GM23338 (cell line): Measurements from ENCODE around the gene CD44. TPM values are rescaled to one million over a fixed set of nuclear protein-coding genes. Genes with fewer than 3 reads are reported as not detected.

Experiments
- ATAC-seq: fragments of 200-7000 bp; cut with Tn5 transposase; 3 replicates; pipeline ENCODE4 v1.9.1; 2020
- DNase-seq: peaks from one replicate; pipeline ENCODE4 v3.0.0-alpha.2; 2015; ENCODE audit warnings: low spot score
- H2AFZ ChIP-seq: fragments of 200-600 bp; sonication (generic); 2 replicates; pipeline ENCODE4 v1.8.0; 2016; ENCODE audit warnings: antibody characterized with exemption, mild to moderate bottlenecking, moderate library complexity
- H3F3A ChIP-seq: fragments of 200-600 bp; sonication (generic); replicated peaks from 2 replicates; pipeline ENCODE4 v1.8.0; 2017; ENCODE audit warnings: antibody characterized with exemption, mixed run types, low read depth
- H3K27ac ChIP-seq: fragments of 200-600 bp; sonication (generic); 2 replicates; pipeline ENCODE4 v1.6.1; 2016; ENCODE audit warnings: low read depth
- H3K27me3 ChIP-seq: fragments of 200-600 bp; sonication (generic); 2 replicates; pipeline ENCODE4 v1.8.0; 2016; ENCODE audit warnings: mild to moderate bottlenecking, mixed run types, moderate library complexity; ENCODE audit not compliant: insufficient read depth
- H3K36me3 ChIP-seq: fragments of 200-600 bp; sonication (generic); 2 replicates; pipeline ENCODE4 v1.8.0; 2016; ENCODE audit warnings: mild to moderate bottlenecking; ENCODE audit not compliant: insufficient read depth
- H3K4me1 ChIP-seq: fragments of 200-600 bp; sonication (generic); 2 replicates; pipeline ENCODE4 v1.8.0; 2016; ENCODE audit warnings: mild to moderate bottlenecking, moderate library complexity; ENCODE audit not compliant: insufficient read depth
- H3K4me2 ChIP-seq: fragments of 200-600 bp; sonication (generic); 2 replicates; pipeline ENCODE4 v1.7.1; 2017; ENCODE audit warnings: mixed run types
- H3K4me3 ChIP-seq: fragments of 200-600 bp; sonication (generic); 2 replicates; pipeline ENCODE4 v1.6.1; 2016; ENCODE audit warnings: mixed run types
- H3K79me2 ChIP-seq: fragments of 200-600 bp; sonication (generic); replicated peaks from 2 replicates; pipeline ENCODE4 v1.8.0; 2017; ENCODE audit warnings: mild to moderate bottlenecking; ENCODE audit not compliant: insufficient read depth
- H3K9me2 ChIP-seq: fragments of 200-600 bp; sonication (generic); 2 replicates; pipeline ENCODE4 v1.8.0; 2017; ENCODE audit not compliant: insufficient read depth
- H4K20me1 ChIP-seq: fragments of 200-600 bp; sonication (generic); replicated peaks from 2 replicates; pipeline ENCODE4 v1.8.0; 2017; ENCODE audit warnings: mild to moderate bottlenecking; ENCODE audit not compliant: insufficient read depth
- H3K27ac Mint-ChIP-seq: 2 replicates; pipeline ENCODE4 v1.8.0; 2020; ENCODE audit warnings: inconsistent platforms, mild to moderate bottlenecking, moderate library complexity, mixed read lengths
- H3K27me3 Mint-ChIP-seq: 3 replicates; pipeline ENCODE4 v1.8.0; 2022; ENCODE audit warnings: low read depth, mild to moderate bottlenecking, moderate library complexity, mixed read lengths, inconsistent platforms; ENCODE audit not compliant: insufficient read depth, poor library complexity
- H3K36me3 Mint-ChIP-seq: 3 replicates; pipeline ENCODE4 v1.8.0; 2021; ENCODE audit warnings: low read depth, mild to moderate bottlenecking, inconsistent platforms, moderate library complexity, mixed read lengths
- H3K4me1 Mint-ChIP-seq: 3 replicates; pipeline ENCODE4 v1.8.0; 2020; ENCODE audit warnings: mild to moderate bottlenecking, inconsistent platforms, mixed read lengths
- H3K4me3 Mint-ChIP-seq: 3 replicates; pipeline ENCODE4 v1.8.0; 2021; ENCODE audit warnings: moderate library complexity, mild to moderate bottlenecking, inconsistent platforms, mixed read lengths
- H3K9me3 Mint-ChIP-seq: 3 replicates; pipeline ENCODE4 v1.8.0; 2020; ENCODE audit warnings: moderate library complexity, mild to moderate bottlenecking, inconsistent platforms, mixed read lengths
- CREB1 ChIP-seq: fragments of 250-450 bp; sonication (Bioruptor Pico); IDR thresholded peaks from 2 replicates; pipeline ENCODE4 v1.5.0; 2020; ENCODE audit warnings: low read depth, mild to moderate bottlenecking, moderate library complexity
- JUNB ChIP-seq: IDR thresholded peaks from one replicate; pipeline ENCODE4 v1.6.1; 2016; ENCODE audit warnings: antibody characterized with exemption; ENCODE audit not compliant: unreplicated experiment
- NANOG ChIP-seq: IDR thresholded peaks from 2 replicates; pipeline ENCODE4 v1.6.1; 2016; ENCODE audit warnings: antibody characterized with exemption, borderline replicate concordance
- polyA plus RNA-seq: library from polyadenylated mRNA; unstranded; fragments of >200 nt; fragmentation: Nextera tagmentation; extraction: Ambion mirVana; gene quantifications from 2 replicates; pipeline ENCODE4 v1.2.1, GENCODE V29; 2016
- total RNA-seq: library from RNA; depleted of rRNA; stranded (reverse); fragments of >200 nt; shearing (Covaris generic); gene quantifications from 2 replicates; pipeline ENCODE4 v1.2.3, GENCODE V29; 2014
- TF ChIP-seq, protein P1 (sequence below): IDR thresholded peaks from one replicate; pipeline ENCODE4 v1.6.1; 2018; ENCODE audit warnings: antibody characterized with exemption; ENCODE audit not compliant: unreplicated experiment
- TF ChIP-seq, protein P2 (sequence below), 2 experiments: fragments of 200-600 bp in 1 of 2; sonication (generic) in 1 of 2; conservative IDR thresholded peaks; 2 replicates each; pipeline versions ENCODE4 v1.5.1 to v1.6.1; 2016 to 2017; ENCODE audit warnings: antibody characterized with exemption in 2 of 2, low read depth in 2 of 2, mild to moderate bottlenecking in 2 of 2, moderate library complexity in 1 of 2

Gene CD44
- total and polyA plus RNA-seq, 2 experiments from 2014 or later: 4.0 to 10.1 TPM

DNA sequence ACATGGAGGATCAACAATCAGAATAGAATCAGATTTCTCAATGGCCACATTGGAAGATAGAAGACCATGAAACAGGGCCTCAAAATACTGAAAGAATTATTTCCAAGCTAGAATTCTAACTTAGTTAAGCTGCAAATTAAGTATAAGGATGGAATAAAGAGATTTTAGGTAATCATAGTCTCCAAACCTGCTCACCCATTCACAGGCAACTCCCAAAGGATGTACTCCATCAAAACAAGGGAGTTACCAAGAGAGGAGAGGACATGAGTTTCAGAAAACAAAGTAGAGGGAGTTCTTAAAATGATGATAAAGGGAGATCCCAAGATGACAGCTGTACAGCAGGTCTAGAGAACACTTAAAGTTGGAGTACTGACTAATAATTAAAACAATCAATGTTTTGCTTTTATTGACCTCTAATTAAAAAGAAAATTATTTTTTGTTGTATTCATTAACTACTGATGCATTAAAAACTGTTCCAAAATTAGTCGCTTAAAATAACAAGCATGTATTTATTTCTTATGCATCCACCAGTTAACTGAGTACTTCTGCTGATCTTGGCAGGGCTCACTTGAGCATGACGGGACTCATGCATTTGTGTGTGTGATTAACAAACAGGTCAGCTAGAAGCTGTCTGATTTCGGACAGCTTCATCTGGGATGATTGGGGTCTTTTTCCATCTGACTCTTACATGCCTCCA lies 95.6 kb downstream of the CD44 start:
- H3K4me1 Mint-ChIP-seq: peaks cover 12% of the 10 kb centered on the region
- Histone ChIP-seq H3F3A (no peaks in the 10 kb centered on the region), H3K4me1 (peaks cover 5% of the 10 kb centered on the region; the same call in 1 of the 2 replicates), H3K9me2 (no peaks in the 10 kb centered on the region; the same call in none of the 2 replicates), H3K4me3 (no peak overlapping the region), H3K4me2 (no peak overlapping the region), H3K79me2 (no peaks in the 10 kb centered on the region), H4K20me1 (no peaks in the 10 kb centered on the region), H3K27me3 (no peaks in the 10 kb centered on the region), H3K36me3 (no peaks in the 10 kb centered on the region), H3K27ac (no peak overlapping the region), H2AFZ (no peak overlapping the region)
- ATAC-seq: no peak
- TF ChIP-seq, protein P1, sequence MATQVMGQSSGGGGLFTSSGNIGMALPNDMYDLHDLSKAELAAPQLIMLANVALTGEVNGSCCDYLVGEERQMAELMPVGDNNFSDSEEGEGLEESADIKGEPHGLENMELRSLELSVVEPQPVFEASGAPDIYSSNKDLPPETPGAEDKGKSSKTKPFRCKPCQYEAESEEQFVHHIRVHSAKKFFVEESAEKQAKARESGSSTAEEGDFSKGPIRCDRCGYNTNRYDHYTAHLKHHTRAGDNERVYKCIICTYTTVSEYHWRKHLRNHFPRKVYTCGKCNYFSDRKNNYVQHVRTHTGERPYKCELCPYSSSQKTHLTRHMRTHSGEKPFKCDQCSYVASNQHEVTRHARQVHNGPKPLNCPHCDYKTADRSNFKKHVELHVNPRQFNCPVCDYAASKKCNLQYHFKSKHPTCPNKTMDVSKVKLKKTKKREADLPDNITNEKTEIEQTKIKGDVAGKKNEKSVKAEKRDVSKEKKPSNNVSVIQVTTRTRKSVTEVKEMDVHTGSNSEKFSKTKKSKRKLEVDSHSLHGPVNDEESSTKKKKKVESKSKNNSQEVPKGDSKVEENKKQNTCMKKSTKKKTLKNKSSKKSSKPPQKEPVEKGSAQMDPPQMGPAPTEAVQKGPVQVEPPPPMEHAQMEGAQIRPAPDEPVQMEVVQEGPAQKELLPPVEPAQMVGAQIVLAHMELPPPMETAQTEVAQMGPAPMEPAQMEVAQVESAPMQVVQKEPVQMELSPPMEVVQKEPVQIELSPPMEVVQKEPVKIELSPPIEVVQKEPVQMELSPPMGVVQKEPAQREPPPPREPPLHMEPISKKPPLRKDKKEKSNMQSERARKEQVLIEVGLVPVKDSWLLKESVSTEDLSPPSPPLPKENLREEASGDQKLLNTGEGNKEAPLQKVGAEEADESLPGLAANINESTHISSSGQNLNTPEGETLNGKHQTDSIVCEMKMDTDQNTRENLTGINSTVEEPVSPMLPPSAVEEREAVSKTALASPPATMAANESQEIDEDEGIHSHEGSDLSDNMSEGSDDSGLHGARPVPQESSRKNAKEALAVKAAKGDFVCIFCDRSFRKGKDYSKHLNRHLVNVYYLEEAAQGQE: no peak
- no peak for TF ChIP-seq NANOG
- no peak overlapping the region for H3K27ac Mint-ChIP-seq
- H3K9me3 Mint-ChIP-seq: no peaks in the 10 kb centered on the region
- H3K27me3 Mint-ChIP-seq: peaks cover 1% of the 10 kb centered on the region
- H3K36me3 Mint-ChIP-seq: no peaks in the 10 kb centered on the region
- DNase-seq: no peak
- no peak overlapping the region for H3K4me3 Mint-ChIP-seq

DNA sequence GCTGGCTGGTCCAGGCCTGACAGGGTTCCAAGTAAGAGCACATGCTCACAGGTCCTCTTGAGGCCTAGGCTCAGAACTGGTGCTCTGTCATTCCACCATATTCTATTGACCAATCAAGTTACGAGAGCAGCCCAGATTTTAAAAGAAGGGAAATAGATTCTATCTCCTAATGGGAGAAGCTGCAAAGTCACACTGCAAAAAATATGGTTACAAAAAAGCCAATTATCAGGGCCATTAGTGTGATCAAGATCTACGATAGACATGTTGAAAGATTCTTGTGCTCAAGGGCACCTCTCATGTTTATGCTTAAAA lies 96.1 kb downstream of the CD44 start:
- peaks cover 12% of the 10 kb centered on the region for H3K4me1 Mint-ChIP-seq
- Histone ChIP-seq H2AFZ (no peak overlapping the region), H3K27ac (no peak overlapping the region), H3K27me3 (no peaks in the 10 kb centered on the region), H3F3A (no peaks in the 10 kb centered on the region), H3K4me1 (peaks cover 5% of the 10 kb centered on the region; the same call in 1 of the 2 replicates), H3K4me2 (no peak overlapping the region), H4K20me1 (no peaks in the 10 kb centered on the region), H3K36me3 (no peaks in the 10 kb centered on the region), H3K79me2 (no peaks in the 10 kb centered on the region), H3K9me2 (no peaks in the 10 kb centered on the region; the same call in none of the 2 replicates), H3K4me3 (no peak overlapping the region)
- ATAC-seq (no peak), DNase-seq (no peak)
- H3K27me3 Mint-ChIP-seq: peaks cover 4% of the 10 kb centered on the region
- H3K9me3 Mint-ChIP-seq: no peaks in the 10 kb centered on the region
- no peak for TF ChIP-seq CREB1
- no peaks in the 10 kb centered on the region for H3K36me3 Mint-ChIP-seq
- H3K4me3 Mint-ChIP-seq: no peak overlapping the region
- no peak overlapping the region for H3K27ac Mint-ChIP-seq

DNA sequence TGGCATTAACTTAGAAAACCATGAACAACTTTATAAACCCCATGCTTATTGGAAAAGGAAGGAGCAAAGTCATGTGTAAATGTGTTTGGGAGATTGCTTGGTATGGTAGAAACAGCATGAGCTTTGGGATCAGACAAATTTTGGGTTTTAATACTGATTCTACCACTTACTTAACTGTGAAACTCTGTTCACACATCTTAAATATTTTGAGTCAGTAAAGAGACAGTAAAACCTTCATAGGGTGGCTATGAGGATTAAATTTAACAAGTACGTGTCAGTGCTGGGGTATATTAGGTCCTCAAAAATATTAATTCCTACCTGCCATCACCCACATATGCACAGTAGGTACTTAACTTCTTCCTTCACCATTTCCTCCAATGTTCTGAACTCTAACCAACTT lies 96.5 kb downstream of the CD44 start:
- no peak overlapping the region for H3K27ac Mint-ChIP-seq
- peaks cover 8% of the 10 kb centered on the region for H3K27me3 Mint-ChIP-seq
- Histone ChIP-seq H3K27me3 (no peaks in the 10 kb centered on the region), H2AFZ (no peak overlapping the region), H3K79me2 (no peaks in the 10 kb centered on the region), H3F3A (no peaks in the 10 kb centered on the region), H3K4me1 (peaks cover 5% of the 10 kb centered on the region; the same call in 1 of the 2 replicates), H3K4me2 (no peak overlapping the region), H3K27ac (no peak overlapping the region), H4K20me1 (no peaks in the 10 kb centered on the region), H3K4me3 (no peak overlapping the region), H3K36me3 (no peaks in the 10 kb centered on the region), H3K9me2 (no peaks in the 10 kb centered on the region; the same call in none of the 2 replicates)
- peaks cover 12% of the 10 kb centered on the region for H3K4me1 Mint-ChIP-seq
- H3K4me3 Mint-ChIP-seq: no peak overlapping the region
- H3K36me3 Mint-ChIP-seq: no peaks in the 10 kb centered on the region
- no peak for DNase-seq
- no peak for ATAC-seq
- H3K9me3 Mint-ChIP-seq: no peaks in the 10 kb centered on the region
- TF ChIP-seq NANOG (no peak), JUNB (no peak)
- TF ChIP-seq, protein P2, sequence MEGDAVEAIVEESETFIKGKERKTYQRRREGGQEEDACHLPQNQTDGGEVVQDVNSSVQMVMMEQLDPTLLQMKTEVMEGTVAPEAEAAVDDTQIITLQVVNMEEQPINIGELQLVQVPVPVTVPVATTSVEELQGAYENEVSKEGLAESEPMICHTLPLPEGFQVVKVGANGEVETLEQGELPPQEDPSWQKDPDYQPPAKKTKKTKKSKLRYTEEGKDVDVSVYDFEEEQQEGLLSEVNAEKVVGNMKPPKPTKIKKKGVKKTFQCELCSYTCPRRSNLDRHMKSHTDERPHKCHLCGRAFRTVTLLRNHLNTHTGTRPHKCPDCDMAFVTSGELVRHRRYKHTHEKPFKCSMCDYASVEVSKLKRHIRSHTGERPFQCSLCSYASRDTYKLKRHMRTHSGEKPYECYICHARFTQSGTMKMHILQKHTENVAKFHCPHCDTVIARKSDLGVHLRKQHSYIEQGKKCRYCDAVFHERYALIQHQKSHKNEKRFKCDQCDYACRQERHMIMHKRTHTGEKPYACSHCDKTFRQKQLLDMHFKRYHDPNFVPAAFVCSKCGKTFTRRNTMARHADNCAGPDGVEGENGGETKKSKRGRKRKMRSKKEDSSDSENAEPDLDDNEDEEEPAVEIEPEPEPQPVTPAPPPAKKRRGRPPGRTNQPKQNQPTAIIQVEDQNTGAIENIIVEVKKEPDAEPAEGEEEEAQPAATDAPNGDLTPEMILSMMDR (conservative IDR thresholded peaks at IDR 0.05; ENCODE audit: low read depth in 2 of 2): no peak
